NOMO-1 treated with dmso at 0.1 percent for 144 hours (cell line): ENCODE results near the gene ATP13A2.
"Not testable (repeated sequence)": the region's sequence is repeated elsewhere in the genome, so short reads cannot be mapped to it uniquely, and the experiment has no call there.

Experiments used
- DNase-seq: peaks from one replicate; lab custom pipeline; 2025; ENCODE audit not compliant: unreplicated experiment; lab: John Stamatoyannopoulos, UW

Gene ATP13A2

GRCh38 chr1:16961297-16962133 is 50.2 kb downstream of the ATP13A2 start:
- DNase-seq: no peak

DNA sequence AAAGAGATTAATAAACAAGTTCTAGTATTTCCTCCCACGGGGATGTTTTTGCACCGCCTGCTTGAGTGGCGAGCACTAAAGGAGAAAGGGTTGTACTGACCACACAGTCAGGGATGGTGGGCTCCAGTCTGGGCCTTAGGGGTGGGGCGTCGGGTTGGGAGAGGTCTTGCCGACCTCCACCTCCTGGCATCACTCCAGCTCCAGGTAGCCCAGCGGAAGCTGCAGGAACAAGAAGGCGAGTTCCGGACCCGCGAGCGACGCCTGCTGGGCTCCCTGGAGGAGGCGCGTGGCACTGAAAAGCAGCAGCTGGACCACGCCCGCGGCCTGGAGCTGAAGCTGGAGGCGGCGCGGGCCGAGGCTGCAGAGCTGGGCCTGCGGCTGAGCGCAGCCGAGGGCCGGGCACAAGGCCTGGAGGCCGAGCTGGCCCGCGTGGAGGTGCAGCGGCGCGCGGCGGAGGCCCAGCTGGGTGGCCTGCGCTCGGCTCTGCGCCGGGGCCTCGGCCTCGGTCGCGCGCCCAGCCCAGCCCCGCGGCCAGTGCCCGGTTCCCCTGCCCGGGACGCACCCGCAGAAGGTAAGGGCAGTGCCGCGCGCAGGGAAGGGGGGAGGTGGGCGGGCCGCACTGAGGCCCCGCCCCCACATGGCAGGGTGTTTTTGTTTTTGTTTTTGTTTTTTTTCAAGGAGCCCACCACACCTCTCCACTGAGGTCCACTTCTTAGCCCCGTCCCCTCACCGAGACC is 51.0 kb downstream of the ATP13A2 start:
- peak; percentile 62 for DNase-seq

GRCh38 chr1:16958475-16958874 is 53.3 kb downstream of the ATP13A2 start:
- no peak for DNase-seq

DNA sequence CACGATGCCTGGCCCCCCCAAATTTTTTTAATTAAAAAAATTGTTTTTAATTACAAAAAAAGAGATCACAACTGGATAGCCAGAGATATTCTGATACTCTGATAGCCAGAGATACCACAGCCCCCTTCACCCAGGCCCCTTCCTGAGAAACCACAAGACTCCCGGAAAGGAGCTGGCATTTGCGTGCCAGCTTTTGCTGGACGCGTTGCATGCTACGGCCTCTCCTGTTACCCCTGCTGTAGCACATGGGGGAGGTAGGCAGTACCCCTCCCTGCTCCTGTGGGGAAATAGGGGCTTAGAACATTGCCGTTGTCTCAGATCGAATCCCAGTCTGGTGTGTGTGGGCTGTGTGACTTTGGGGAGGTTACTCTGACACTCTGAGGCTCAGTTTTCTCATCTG is 54.0 kb downstream of the ATP13A2 start:
- DNase-seq: no peak

DNA sequence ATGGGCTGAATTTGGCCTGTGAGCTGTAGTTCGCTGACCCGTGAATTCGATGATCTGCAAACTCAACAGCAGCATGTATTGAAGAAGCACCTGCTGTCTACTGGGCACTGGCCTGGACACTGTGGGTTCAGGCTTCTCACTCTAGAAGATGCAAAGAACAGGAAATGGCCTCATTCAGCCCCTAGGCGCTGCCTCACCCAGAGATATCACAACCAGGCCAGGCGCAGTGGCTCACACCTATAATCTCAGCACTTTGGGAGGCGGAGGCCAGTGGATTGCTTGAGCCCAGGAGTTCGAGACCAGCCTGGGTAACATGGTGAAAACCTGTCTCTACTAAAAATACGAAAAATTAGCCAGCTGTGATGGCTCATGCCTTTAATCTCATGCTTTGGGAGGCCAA is 55.0 kb downstream of the ATP13A2 start:
- DNase-seq: no peak

DNA sequence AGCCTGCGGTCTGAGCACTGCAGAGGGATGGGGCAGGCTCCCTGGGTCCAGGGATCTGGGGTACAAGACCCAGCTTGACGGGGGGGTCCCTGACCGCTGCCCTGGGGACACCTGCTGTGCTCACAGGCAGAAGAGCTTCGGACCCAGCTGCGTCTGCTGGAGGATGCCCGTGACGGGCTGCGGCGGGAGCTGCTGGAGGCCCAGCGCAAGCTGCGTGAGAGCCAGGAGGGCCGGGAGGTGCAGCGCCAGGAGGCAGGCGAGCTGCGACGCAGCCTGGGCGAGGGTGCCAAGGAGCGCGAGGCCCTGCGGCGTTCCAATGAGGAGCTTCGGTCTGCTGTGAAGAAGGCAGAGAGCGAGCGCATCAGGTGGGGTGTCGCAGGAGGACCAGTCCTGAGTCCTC is 56.5 kb downstream of the ATP13A2 start:
- DNase-seq: no peak

GRCh38 chr1:16954579-16954978 is 57.1 kb downstream of the ATP13A2 start:
- DNase-seq: no peak

GRCh38 chr1:16952376-16952775 is 59.4 kb downstream of the ATP13A2 start:
- not testable (repeated sequence) for DNase-seq

DNA sequence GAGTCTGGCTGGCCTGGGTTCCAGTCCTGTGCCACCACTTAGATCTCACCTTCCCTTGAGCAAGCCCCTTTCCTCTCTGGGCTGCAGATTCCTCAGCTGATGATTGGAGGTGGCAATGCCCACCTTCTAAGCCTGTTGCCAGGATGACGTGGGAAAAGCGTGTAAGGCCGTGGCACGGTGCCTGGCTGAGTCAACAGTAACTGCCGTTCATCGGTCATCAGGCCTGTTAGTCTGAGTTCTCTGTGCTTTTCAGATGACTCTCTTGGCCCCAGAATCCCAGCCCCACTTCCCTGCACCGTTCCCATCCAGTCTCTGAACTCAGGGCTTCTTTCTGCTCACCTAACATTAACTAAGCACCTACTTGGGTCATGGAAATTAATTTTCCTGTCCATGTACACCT is 62.7 kb downstream of the ATP13A2 start:
- not testable (repeated sequence) for DNase-seq

- not testable (repeated sequence) for DNase-seq
Observed at GRCh38 chr1:16948282-16948891, 63.3 kb downstream of the ATP13A2 start.

DNA sequence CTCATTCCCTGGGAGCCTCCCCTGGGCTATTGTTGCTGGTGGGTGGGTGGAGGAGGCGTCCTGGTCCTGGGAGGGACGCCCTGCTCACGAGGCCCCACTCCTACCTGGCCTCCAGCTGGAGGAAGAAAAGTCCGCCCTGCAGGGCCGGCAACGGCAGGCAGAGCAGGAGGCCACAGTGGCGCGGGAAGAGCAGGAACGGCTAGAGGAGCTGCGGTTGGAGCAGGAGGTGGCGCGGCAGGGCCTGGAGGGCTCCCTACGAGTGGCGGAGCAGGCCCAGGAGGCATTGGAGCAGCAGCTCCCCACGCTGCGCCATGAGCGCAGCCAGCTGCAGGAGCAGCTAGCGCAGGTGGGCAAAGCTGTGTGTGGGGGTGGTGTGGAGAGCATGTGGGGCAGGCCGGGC is 65.1 kb downstream of the ATP13A2 start:
- DNase-seq: no peak

DNA sequence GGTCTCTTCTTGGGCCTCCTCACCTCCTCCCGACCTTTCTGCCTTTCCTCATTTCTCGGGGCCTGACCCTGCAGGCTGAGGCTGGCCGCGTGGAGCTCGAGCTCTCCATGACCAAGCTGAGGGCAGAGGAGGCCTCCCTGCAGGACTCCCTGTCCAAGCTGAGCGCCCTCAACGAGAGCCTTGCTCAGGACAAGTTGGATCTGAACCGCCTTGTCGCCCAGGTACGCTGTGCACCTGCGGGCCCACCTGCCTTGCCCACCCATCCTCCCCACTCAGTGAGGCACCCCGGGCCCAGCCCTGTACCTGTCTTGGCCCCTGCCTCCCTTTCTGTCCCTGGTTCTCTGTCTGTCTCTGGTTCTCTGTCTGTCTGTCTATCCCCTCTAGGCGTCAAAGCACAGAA is 65.5 kb downstream of the ATP13A2 start:
- DNase-seq: not testable (repeated sequence)

- not testable (repeated sequence) for DNase-seq
Observed at GRCh38 chr1:16945512-16945911, 66.2 kb downstream of the ATP13A2 start.

- DNase-seq: no peak
Observed at GRCh38 chr1:16944038-16944437, 67.7 kb downstream of the ATP13A2 start.

- not testable (repeated sequence) for DNase-seq
Observed at GRCh38 chr1:16939386-16940180, 72.1 kb downstream of the ATP13A2 start.

- DNase-seq: no peak
Observed at GRCh38 chr1:16938351-16939321, 73.1 kb downstream of the ATP13A2 start.

DNA sequence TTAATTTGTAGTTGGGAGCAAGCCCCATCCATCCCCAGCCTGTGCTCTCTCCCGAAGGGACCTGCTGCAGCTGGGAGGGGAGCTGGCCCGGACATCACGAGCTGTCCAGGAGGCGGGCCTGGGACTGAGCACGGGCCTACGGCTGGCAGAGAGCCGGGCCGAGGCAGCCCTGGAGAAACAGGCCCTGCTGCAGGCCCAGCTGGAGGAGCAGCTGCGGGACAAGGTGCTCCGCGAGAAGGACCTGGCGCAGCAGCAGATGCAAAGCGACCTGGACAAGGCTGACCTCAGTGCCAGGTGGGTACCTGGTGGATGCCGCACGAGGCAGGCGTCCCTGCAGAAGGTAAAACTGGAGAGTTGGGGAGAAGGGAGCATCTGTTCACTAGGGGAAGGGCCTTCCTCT is 75.1 kb downstream of the ATP13A2 start:
- DNase-seq: not testable (repeated sequence)
